Measurements from ENCODE around the gene ZBTB46.
"Not testable (repeated sequence)": the region's sequence is repeated elsewhere in the genome, so short reads cannot be mapped to it uniquely, and the experiment has no call there.

The ZBTB46 gene

GRCh38 chr20:63854069-63854765 is 23.2 kb upstream of the ZBTB46 start:
- peak overlapping the region; percentile 60 for H3K4me2 ChIP-seq
- H2AFZ ChIP-seq (ENCODE audit: low read depth) = peak overlapping the region; percentile 26; the same call in 1 of the 2 replicates
- no peaks in the 10 kb centered on the region for H3K36me3 ChIP-seq (ENCODE audit: insufficient read depth)
- peaks cover 3% of the 10 kb centered on the region for H3K27me3 ChIP-seq (ENCODE audit: insufficient read depth, low read depth)
- H3K4me3 ChIP-seq (IDR thresholded peaks at IDR 0.05; ENCODE audit: insufficient read depth, low read depth, low read length) = no peak overlapping the region
- no peaks in the 10 kb centered on the region for H3K79me2 ChIP-seq (ENCODE audit: insufficient read depth, low read depth)
- peaks cover 38% of the 10 kb centered on the region for H3K4me1 ChIP-seq (ENCODE audit: low read depth, poor library complexity, severe bottlenecking)
- H4K20me1 ChIP-seq (ENCODE audit: insufficient read depth) = no peaks in the 10 kb centered on the region
- peak overlapping the region; percentile 13; the same call in 1 of the 2 replicates for H3K27ac ChIP-seq
- peak overlapping the region; percentile 30; the same call in 1 of the 2 replicates for H3K9ac ChIP-seq
- no peak for TF ChIP-seq CTCF (conservative IDR thresholded peaks at IDR 0.05; ENCODE audit: low read depth, low read length)

- Histone ChIP-seq H3K9ac (peak overlapping the region; percentile 30; the same call in 1 of the 2 replicates), H3K4me1 (ENCODE audit: low read depth, poor library complexity, severe bottlenecking) (peaks cover 38% of the 10 kb centered on the region), H3K4me2 (peak overlapping the region; percentile 60), H2AFZ (ENCODE audit: low read depth) (peak overlapping the region; percentile 26; the same call in 1 of the 2 replicates), H3K27ac (peak overlapping the region; percentile 13; the same call in 1 of the 2 replicates)
- H4K20me1 ChIP-seq (ENCODE audit: insufficient read depth); H3K79me2 ChIP-seq (ENCODE audit: insufficient read depth, low read depth); H3K4me3 ChIP-seq (IDR thresholded peaks at IDR 0.05; ENCODE audit: insufficient read depth, low read depth, low read length); H3K36me3 ChIP-seq (ENCODE audit: insufficient read depth); H3K27me3 ChIP-seq (ENCODE audit: insufficient read depth, low read depth): not testable (repeated sequence)
Measured at GRCh38 chr20:63853733-63854068, 22.6 kb upstream of the ZBTB46 start.

GRCh38 chr20:63851548-63851943 is 20.5 kb upstream of the ZBTB46 start:
- H3K79me2 ChIP-seq (ENCODE audit: insufficient read depth, low read depth); H3K9ac ChIP-seq; H4K20me1 ChIP-seq (ENCODE audit: insufficient read depth); H3K4me3 ChIP-seq (IDR thresholded peaks at IDR 0.05; ENCODE audit: insufficient read depth, low read depth, low read length); H3K36me3 ChIP-seq (ENCODE audit: insufficient read depth); H2AFZ ChIP-seq (ENCODE audit: low read depth); H3K27ac ChIP-seq; H3K27me3 ChIP-seq (ENCODE audit: insufficient read depth, low read depth): not testable (repeated sequence)
- H3K4me2 ChIP-seq = peak overlapping the region; percentile 60
- H3K4me1 ChIP-seq (ENCODE audit: low read depth, poor library complexity, severe bottlenecking) = peaks cover 38% of the 10 kb centered on the region

- Histone ChIP-seq H3K4me3 (IDR thresholded peaks at IDR 0.05; ENCODE audit: insufficient read depth, low read depth, low read length) (no peak overlapping the region), H4K20me1 (ENCODE audit: insufficient read depth) (no peaks in the 10 kb centered on the region), H2AFZ (ENCODE audit: low read depth) (no peak overlapping the region), H3K9ac (no peak overlapping the region), H3K27me3 (ENCODE audit: insufficient read depth, low read depth) (0 out of 2 replicates have a peak, but pooled peaks cover 3% of the 10 kb centered on the region), H3K36me3 (ENCODE audit: insufficient read depth) (no peaks in the 10 kb centered on the region), H3K79me2 (ENCODE audit: insufficient read depth, low read depth) (no peaks in the 10 kb centered on the region), H3K4me1 (ENCODE audit: low read depth, poor library complexity, severe bottlenecking) (peaks cover 38% of the 10 kb centered on the region), H3K27ac (no peak overlapping the region), H3K4me2 (peak overlapping the region; percentile 60)
- no peak for TF ChIP-seq CTCF (conservative IDR thresholded peaks at IDR 0.05; ENCODE audit: low read depth, low read length)
Measured at GRCh38 chr20:63850689-63851547, 19.9 kb upstream of the ZBTB46 start.

- H3K4me1 ChIP-seq (ENCODE audit: low read depth, poor library complexity, severe bottlenecking) = peaks cover 20% of the 10 kb centered on the region
- no peak overlapping the region for H2AFZ ChIP-seq (ENCODE audit: low read depth)
- no peak for TF ChIP-seq CTCF (conservative IDR thresholded peaks at IDR 0.05; ENCODE audit: low read depth, low read length)
- H3K27me3 ChIP-seq (ENCODE audit: insufficient read depth, low read depth) = peaks cover 26% of the 10 kb centered on the region; the same call in 1 of the 2 replicates
- no peaks in the 10 kb centered on the region for H3K36me3 ChIP-seq (ENCODE audit: insufficient read depth)
- H3K9ac ChIP-seq = no peak overlapping the region
- no peaks in the 10 kb centered on the region for H4K20me1 ChIP-seq (ENCODE audit: insufficient read depth)
- no peak overlapping the region for H3K4me2 ChIP-seq
- H3K4me3 ChIP-seq (IDR thresholded peaks at IDR 0.05; ENCODE audit: insufficient read depth, low read depth, low read length) = no peak overlapping the region
- no peak overlapping the region for H3K27ac ChIP-seq
- H3K79me2 ChIP-seq (ENCODE audit: insufficient read depth, low read depth) = no peaks in the 10 kb centered on the region
Measured at GRCh38 chr20:63848003-63848911, 17.2 kb upstream of the ZBTB46 start.

Data from KMS-11 (cell line).